PC-3 (cell line): ENCODE data around the gene WNT5B. TPM values are rescaled to one million over a fixed set of nuclear protein-coding genes. Genes with fewer than 3 reads are reported as not detected.

Experiments used
- ATAC-seq: fragments of 200-7000 bp; cut with Tn5 transposase; 2 replicates; pipeline ENCODE4 v1.9.1; 2020; ENCODE audit warnings: mild to moderate bottlenecking, moderate library complexity
- BruUV-seq: library from RNA; stranded (reverse); fragments of 400-500 nt; replicated peaks from 2 replicates; lab custom pipeline; 2021; lab: Mats Ljungman, UMichigan
- CTCF ChIA-PET: fragments of 300-600 bp; sonication (Branson Sonifier 250); formaldehyde crosslinking; loops from one replicate; lab custom pipeline; 2022; ENCODE audit warnings: antibody characterized with exemption; lab: Charles Lee
- POLR2A ChIA-PET: fragments of 300-600 bp; sonication (Branson Sonifier 250); formaldehyde crosslinking; loops from one replicate; lab custom pipeline; 2022; ENCODE audit warnings: antibody characterized with exemption; ENCODE audit not compliant: unreplicated experiment; lab: Charles Lee
- DNase-seq: peaks from one replicate; pipeline ENCODE4 v3.0.0-alpha.2; 2015
- H2AFZ ChIP-seq: fragments of 300-600 bp; sonication (generic); 2 replicates; pipeline ENCODE4 v1.6.0; 2016; ENCODE audit warnings: antibody characterized with exemption, low read length
- H3F3A ChIP-seq: fragments of 300-600 bp; sonication (generic); one replicate; pipeline ENCODE4 v1.6.0; 2017; ENCODE audit warnings: antibody characterized with exemption, low read length, control low read depth, mild to moderate bottlenecking; ENCODE audit not compliant: unreplicated experiment
- H3K27ac ChIP-seq: fragments of 300-600 bp; sonication (generic); 2 replicates; pipeline ENCODE4 v1.5.1; 2016; ENCODE audit warnings: mild to moderate bottlenecking, low read length
- H3K27me3 ChIP-seq: fragments of 300-600 bp; sonication (generic); 2 replicates; pipeline ENCODE4 v1.6.1; 2016; ENCODE audit warnings: low read length, mixed read lengths
- H3K36me3 ChIP-seq: fragments of 300-600 bp; sonication (generic); 2 replicates; pipeline ENCODE4 v1.6.1; 2016; ENCODE audit warnings: low read depth, mixed run types, low read length, mixed read lengths
- H3K4me1 ChIP-seq: fragments of 300-600 bp; sonication (generic); 2 replicates; pipeline ENCODE4 v1.5.1; 2016; ENCODE audit warnings: low read length; ENCODE audit not compliant: insufficient read depth
- H3K4me2 ChIP-seq: fragments of 300-600 bp; sonication (generic); 2 replicates; pipeline ENCODE4 v1.6.0; 2016; ENCODE audit warnings: low read length
- H3K4me3 ChIP-seq: fragments of 300-600 bp; sonication (generic); 2 replicates; pipeline ENCODE4 v1.5.1; 2016; ENCODE audit warnings: mild to moderate bottlenecking, low read length, mixed read lengths
- H3K79me2 ChIP-seq: fragments of 300-600 bp; sonication (generic); 2 replicates; pipeline ENCODE4 v1.6.1; 2017; ENCODE audit warnings: low read length, mixed read lengths
- H3K9ac ChIP-seq: fragments of 300-600 bp; sonication (generic); 2 replicates; pipeline ENCODE4 v1.6.0; 2016; ENCODE audit warnings: mild to moderate bottlenecking, low read length
- H3K9me2 ChIP-seq: fragments of 300-600 bp; sonication (generic); replicated peaks from 2 replicates; pipeline ENCODE4 v1.6.1; 2016; ENCODE audit warnings: mixed run types, low read length, mixed read lengths
- H3K9me3 ChIP-seq: fragments of 300-600 bp; sonication (generic); 2 replicates; pipeline ENCODE4 v1.6.1; 2016; ENCODE audit warnings: low read length, mixed read lengths
- H4K20me1 ChIP-seq: fragments of 300-600 bp; sonication (generic); 2 replicates; pipeline ENCODE4 v1.6.1; 2016; ENCODE audit warnings: low read length, mixed read lengths
- EZH2 ChIP-seq: fragments of 300-600 bp; sonication (generic); IDR thresholded peaks from one replicate; pipeline ENCODE4 v1.6.1; 2017; ENCODE audit warnings: antibody characterized with exemption, mild to moderate bottlenecking, low read length; ENCODE audit not compliant: unreplicated experiment
- EZH2phosphoT487 ChIP-seq: fragments of 300-600 bp; sonication (generic); IDR thresholded peaks from 2 replicates; pipeline ENCODE4 v1.6.1; 2018; ENCODE audit warnings: mild to moderate bottlenecking, antibody characterized with exemption, low read length, borderline replicate concordance
- intact Hi-C: fragments of 100-400 bp; cut with micrococcal nuclease; formaldehyde crosslinking; loops from 2 replicates; pipeline ENCODE4 v1.9.0; 2023
- total RNA-seq: library from RNA; depleted of rRNA; stranded (reverse); fragments of >200 nt; gene quantifications from 2 replicates; pipeline ENCODE4 v1.2.3, GENCODE V29; 2014
- TF ChIP-seq, protein P1 (sequence below): fragments of 300-600 bp; sonication (generic); conservative IDR thresholded peaks from 2 replicates; pipeline ENCODE4 v1.5.1; 2017; ENCODE audit warnings: antibody characterized with exemption, low read depth, mild to moderate bottlenecking, low read length

WNT5B gene
- total RNA-seq, 1 experiment from 2014 or later: 2.2 TPM

DNA sequence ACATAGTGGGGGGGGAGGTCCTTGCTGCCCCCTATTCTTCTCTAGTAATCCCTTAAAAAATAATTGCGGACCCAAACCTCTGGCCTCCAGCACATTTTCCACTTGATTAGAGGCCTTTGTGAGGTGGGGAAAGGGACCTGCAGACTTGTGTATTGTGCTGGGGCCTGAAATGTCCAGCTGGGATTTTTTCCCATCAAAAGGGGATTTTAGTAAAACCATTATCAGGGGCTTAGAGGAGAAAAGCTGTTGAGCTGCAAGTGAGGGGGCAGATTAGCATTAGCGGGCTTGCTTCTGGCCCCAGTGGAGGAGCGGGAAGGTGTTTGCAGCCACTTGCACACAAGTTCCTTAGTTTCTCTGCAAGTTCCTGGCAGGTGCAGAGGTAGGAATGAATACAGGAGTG is 48.5 kb upstream of the WNT5B start:
- Histone ChIP-seq H2AFZ (no peak overlapping the region), H3K4me3 (no peak overlapping the region), H3K27me3 (no peaks in the 10 kb centered on the region), H3K79me2 (no peaks in the 10 kb centered on the region), H3K27ac (no peak overlapping the region), H3K9ac (no peak overlapping the region), H3K9me3 (no peaks in the 10 kb centered on the region), H3K36me3 (no peaks in the 10 kb centered on the region), H3K4me2 (no peak overlapping the region), H3K4me1 (peaks cover 15% of the 10 kb centered on the region), H3K9me2 (no peaks in the 10 kb centered on the region), H4K20me1 (no peaks in the 10 kb centered on the region), H3F3A (no peaks in the 10 kb centered on the region)
- no TSS peak for BruUV-seq
- POLR2A ChIA-PET: no interaction called here
- DNase-seq (no peak), ATAC-seq (no peak)
- intact Hi-C loops: loop anchor here (5.0 to 10.0 kb wide), 2 partner anchors 298 to 1006 kb away; no protein-coding TSS in a partner anchor
- TF ChIP-seq, protein P1, sequence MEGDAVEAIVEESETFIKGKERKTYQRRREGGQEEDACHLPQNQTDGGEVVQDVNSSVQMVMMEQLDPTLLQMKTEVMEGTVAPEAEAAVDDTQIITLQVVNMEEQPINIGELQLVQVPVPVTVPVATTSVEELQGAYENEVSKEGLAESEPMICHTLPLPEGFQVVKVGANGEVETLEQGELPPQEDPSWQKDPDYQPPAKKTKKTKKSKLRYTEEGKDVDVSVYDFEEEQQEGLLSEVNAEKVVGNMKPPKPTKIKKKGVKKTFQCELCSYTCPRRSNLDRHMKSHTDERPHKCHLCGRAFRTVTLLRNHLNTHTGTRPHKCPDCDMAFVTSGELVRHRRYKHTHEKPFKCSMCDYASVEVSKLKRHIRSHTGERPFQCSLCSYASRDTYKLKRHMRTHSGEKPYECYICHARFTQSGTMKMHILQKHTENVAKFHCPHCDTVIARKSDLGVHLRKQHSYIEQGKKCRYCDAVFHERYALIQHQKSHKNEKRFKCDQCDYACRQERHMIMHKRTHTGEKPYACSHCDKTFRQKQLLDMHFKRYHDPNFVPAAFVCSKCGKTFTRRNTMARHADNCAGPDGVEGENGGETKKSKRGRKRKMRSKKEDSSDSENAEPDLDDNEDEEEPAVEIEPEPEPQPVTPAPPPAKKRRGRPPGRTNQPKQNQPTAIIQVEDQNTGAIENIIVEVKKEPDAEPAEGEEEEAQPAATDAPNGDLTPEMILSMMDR: no peak
- no peak for TF ChIP-seq EZH2
- CTCF ChIA-PET: no interaction called here

- no peak overlapping the region for H3K4me3 ChIP-seq
- H3K27ac ChIP-seq: no peak overlapping the region
- H3F3A ChIP-seq: no peaks in the 10 kb centered on the region
- no peak overlapping the region for H3K4me2 ChIP-seq
- H3K36me3 ChIP-seq: no peaks in the 10 kb centered on the region
- ATAC-seq (no peak), DNase-seq (no peak)
- ChIA-PET CTCF (interaction anchor here (0.7 kb wide), 1 partner anchor 185 kb away, joined by 4 read pairs; no protein-coding TSS in a partner anchor), POLR2A (interaction anchor here (1.3 kb wide), 1 partner anchor 464 kb away, joined by 9 read pairs; no protein-coding TSS in a partner anchor)
- no peaks in the 10 kb centered on the region for H3K27me3 ChIP-seq
- H4K20me1 ChIP-seq: no peaks in the 10 kb centered on the region
- no peak overlapping the region for H3K9ac ChIP-seq
- 0 out of 2 replicates have a peak, but pooled peaks cover under 1% of the 10 kb centered on the region for H3K4me1 ChIP-seq
- no peak overlapping the region for H2AFZ ChIP-seq
- no peaks in the 10 kb centered on the region for H3K9me2 ChIP-seq
- H3K9me3 ChIP-seq: no peaks in the 10 kb centered on the region
- 0 out of 2 replicates have a peak, but pooled peaks cover under 1% of the 10 kb centered on the region for H3K79me2 ChIP-seq
- BruUV-seq: no TSS peak
- intact Hi-C loops: loop anchor here (5.0 to 10.0 kb wide), 2 partner anchors 300 to 1007 kb away; no protein-coding TSS in a partner anchor
- TF ChIP-seq, protein P1: no peak
These were observed 46.9 kb upstream of the WNT5B start for GRCh38 chr12:1581973-1582708.

- peaks cover 5% of the 10 kb centered on the region for H3K79me2 ChIP-seq
- no peak overlapping the region for H3K27ac ChIP-seq
- CTCF ChIA-PET: interaction anchor here (0.5 to 2.1 kb wide), 2 partner anchors 40 to 464 kb away, joined by 5 to 32 read pairs; no protein-coding TSS in a partner anchor
- no peak overlapping the region for H3K4me3 ChIP-seq
- H3F3A ChIP-seq: no peaks in the 10 kb centered on the region
- H3K36me3 ChIP-seq: no peaks in the 10 kb centered on the region
- POLR2A ChIA-PET: interaction anchor here (1.3 kb wide), 1 partner anchor 465 kb away, joined by 9 read pairs; no protein-coding TSS in a partner anchor
- no peak overlapping the region for H3K4me2 ChIP-seq
- DNase-seq: no peak
- no TSS peak for BruUV-seq
- no peak overlapping the region for H3K9ac ChIP-seq
- TF ChIP-seq, protein P1: no peak
- TF ChIP-seq EZH2 (no peak), EZH2phosphoT487 (no peak)
- H3K4me1 ChIP-seq: peaks cover 2% of the 10 kb centered on the region
- no peak overlapping the region for H2AFZ ChIP-seq
- no peaks in the 10 kb centered on the region for H4K20me1 ChIP-seq
- H3K9me2 ChIP-seq: no peaks in the 10 kb centered on the region
- no peaks in the 10 kb centered on the region for H3K27me3 ChIP-seq
- no peak for ATAC-seq
- intact Hi-C loops: loop anchor here (1.0 to 10.0 kb wide), 3 partner anchors 300 to 1008 kb away; no protein-coding TSS in a partner anchor
- no peaks in the 10 kb centered on the region for H3K9me3 ChIP-seq
These were observed 46.4 kb upstream of the WNT5B start for GRCh38 chr12:1582709-1583050.
